DND-41 (cell line): Measurements from ENCODE around the gene RHOT1.
"Not testable (repeated sequence)": the region's sequence is repeated elsewhere in the genome, so short reads cannot be mapped to it uniquely, and the experiment has no call there.

Source experiments
- CTCF ChIP-seq: IDR thresholded peaks from 2 replicates; pipeline ENCODE4 v1.5.1; 2012; ENCODE audit warnings: borderline replicate concordance, low read length, moderate library complexity, mild to moderate bottlenecking; ENCODE audit not compliant: poor library complexity, severe bottlenecking; ENCODE audit errors: extremely low read depth
- EZH2 ChIP-seq: IDR thresholded peaks from 3 replicates; pipeline ENCODE4 v1.6.1; 2012; ENCODE audit warnings: borderline replicate concordance, low read depth, mild to moderate bottlenecking, moderate library complexity, low read length, inconsistent platforms; ENCODE audit not compliant: severe bottlenecking

- TF ChIP-seq CTCF, EZH2: not testable (repeated sequence)
Measured at GRCh38 chr17:32179103-32179502, 36.8 kb downstream of the RHOT1 start.
